HG02970 (cell line): ENCODE measurements around the gene GDPD2.
"Not testable (repeated sequence)": the region's sequence is repeated elsewhere in the genome, so short reads cannot be mapped to it uniquely, and the experiment has no call there.

Experiments used
- ATAC-seq: cut with Tn5 transposase; IDR thresholded peaks from one replicate; pipeline ENCODE4 v1.9.1; 2021; ENCODE audit warnings: mild to moderate bottlenecking, moderate library complexity, moderate number of reproducible peaks; ENCODE audit not compliant: unreplicated experiment, low FRiP score

Gene GDPD2

GRCh38 chrX:70422851-70423341, at the start of gene GDPD2:
GDPD2 (plus strand) TSS chrX:70423314; CDS start chrX:70424985, 1,671 bp downstream.
- no peak for ATAC-seq

GRCh38 chrX:70386235-70386634, 36.9 kb upstream of the GDPD2 start:
- no peak for ATAC-seq

- no peak for ATAC-seq
These were observed 24.2 kb upstream of the GDPD2 start for GRCh38 chrX:70398899-70399298.

GRCh38 chrX:70400181-70400580, 22.9 kb upstream of the GDPD2 start:
- not testable (repeated sequence) for ATAC-seq

GRCh38 chrX:70402721-70403120, 20.4 kb upstream of the GDPD2 start:
- ATAC-seq, result no peak

GRCh38 chrX:70405003-70405402, 18.1 kb upstream of the GDPD2 start:
- ATAC-seq, result no peak

- ATAC-seq, result no peak
These were observed 12.2 kb upstream of the GDPD2 start for GRCh38 chrX:70410921-70411320.

- ATAC-seq, result no peak
These were observed 11.6 kb upstream of the GDPD2 start for GRCh38 chrX:70411475-70411874.

GRCh38 chrX:70421618-70422017, 1.5 kb upstream of the GDPD2 start:
- ATAC-seq, result no peak

GRCh38 chrX:70423936-70424675, 992 bp downstream of the GDPD2 start:
- no peak for ATAC-seq

GRCh38 chrX:70424801-70425200, 1.7 kb downstream of the GDPD2 start:
- ATAC-seq, result no peak

GRCh38 chrX:70426286-70427278, 3.5 kb downstream of the GDPD2 start:
- no peak for ATAC-seq

- ATAC-seq, result no peak
These were observed 4.3 kb downstream of the GDPD2 start for GRCh38 chrX:70427365-70427764.

- ATAC-seq, result no peak
These were observed 6.6 kb downstream of the GDPD2 start for GRCh38 chrX:70429759-70430158.

- no peak for ATAC-seq
These were observed 10.1 kb downstream of the GDPD2 start for GRCh38 chrX:70432936-70433847.

GRCh38 chrX:70433848-70434351, 10.8 kb downstream of the GDPD2 start:
- peak; percentile 60 for ATAC-seq

- ATAC-seq, result peak; percentile 37
These were observed 11.3 kb downstream of the GDPD2 start for GRCh38 chrX:70434352-70434866.

GRCh38 chrX:70434914-70435586, 11.9 kb downstream of the GDPD2 start:
- ATAC-seq, result no peak

GRCh38 chrX:70436343-70436742, 13.2 kb downstream of the GDPD2 start:
- no peak for ATAC-seq
